Measurements from ENCODE around the gene ALG2. TPM values are rescaled to one million over a fixed set of nuclear protein-coding genes. Genes with fewer than 3 reads are reported as not detected.

ALG2 gene
- total RNA-seq, 1 donor from 2014 or later: 39.1 TPM

DNA sequence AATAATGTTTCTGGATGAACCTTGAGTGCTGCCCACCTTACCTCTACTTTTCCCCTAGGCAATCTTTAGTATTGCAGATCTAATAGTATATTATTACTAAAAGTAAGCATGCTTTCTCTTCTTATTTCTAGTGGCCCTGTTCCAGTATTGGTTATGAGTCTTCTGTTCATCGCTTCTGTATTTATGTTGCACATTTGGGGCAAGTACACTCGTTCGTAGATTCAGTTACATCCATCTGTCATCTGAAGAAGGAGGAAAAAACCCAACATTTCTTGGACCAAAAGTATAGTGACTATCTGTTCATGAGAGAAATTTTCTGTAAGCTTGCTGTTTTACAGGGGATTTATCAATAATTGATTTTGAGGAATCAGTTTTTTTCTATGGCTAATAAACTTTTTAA, 8.5 kb upstream of the ALG2 start:
- no peak for DNase-seq (ENCODE audit: low read depth)
- H3K4me3 ChIP-seq (ENCODE audit: low read depth, low read length): no peak overlapping the region
- TF ChIP-seq, protein P1, sequence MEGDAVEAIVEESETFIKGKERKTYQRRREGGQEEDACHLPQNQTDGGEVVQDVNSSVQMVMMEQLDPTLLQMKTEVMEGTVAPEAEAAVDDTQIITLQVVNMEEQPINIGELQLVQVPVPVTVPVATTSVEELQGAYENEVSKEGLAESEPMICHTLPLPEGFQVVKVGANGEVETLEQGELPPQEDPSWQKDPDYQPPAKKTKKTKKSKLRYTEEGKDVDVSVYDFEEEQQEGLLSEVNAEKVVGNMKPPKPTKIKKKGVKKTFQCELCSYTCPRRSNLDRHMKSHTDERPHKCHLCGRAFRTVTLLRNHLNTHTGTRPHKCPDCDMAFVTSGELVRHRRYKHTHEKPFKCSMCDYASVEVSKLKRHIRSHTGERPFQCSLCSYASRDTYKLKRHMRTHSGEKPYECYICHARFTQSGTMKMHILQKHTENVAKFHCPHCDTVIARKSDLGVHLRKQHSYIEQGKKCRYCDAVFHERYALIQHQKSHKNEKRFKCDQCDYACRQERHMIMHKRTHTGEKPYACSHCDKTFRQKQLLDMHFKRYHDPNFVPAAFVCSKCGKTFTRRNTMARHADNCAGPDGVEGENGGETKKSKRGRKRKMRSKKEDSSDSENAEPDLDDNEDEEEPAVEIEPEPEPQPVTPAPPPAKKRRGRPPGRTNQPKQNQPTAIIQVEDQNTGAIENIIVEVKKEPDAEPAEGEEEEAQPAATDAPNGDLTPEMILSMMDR (conservative IDR thresholded peaks at IDR 0.05; ENCODE audit: low read depth, low read length): no peak

DNA sequence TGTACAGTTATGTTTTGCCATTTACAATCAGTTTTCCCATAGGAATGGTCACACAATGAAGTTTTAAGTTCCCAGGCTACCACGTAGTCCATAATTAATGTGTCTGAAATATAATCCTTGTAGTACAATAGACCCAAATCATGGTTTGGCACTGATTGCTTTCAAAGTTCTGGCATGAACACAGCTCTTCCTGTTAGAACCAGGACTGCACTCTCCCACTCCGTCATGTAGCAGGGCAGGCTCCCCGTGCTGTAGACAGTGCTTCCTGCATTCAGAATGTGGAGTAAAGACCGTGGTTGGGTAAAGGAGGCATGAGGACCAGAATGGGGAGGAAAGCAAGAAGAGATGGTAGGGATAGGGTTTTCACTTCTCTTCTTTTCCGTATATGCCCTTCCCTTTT, 4.3 kb upstream of the ALG2 start:
- no peak for DNase-seq (ENCODE audit: low read depth)
- TF ChIP-seq, protein P1 (conservative IDR thresholded peaks at IDR 0.05; ENCODE audit: low read depth, low read length): no peak
- no peak overlapping the region for H3K4me3 ChIP-seq (ENCODE audit: low read depth, low read length)

DNA sequence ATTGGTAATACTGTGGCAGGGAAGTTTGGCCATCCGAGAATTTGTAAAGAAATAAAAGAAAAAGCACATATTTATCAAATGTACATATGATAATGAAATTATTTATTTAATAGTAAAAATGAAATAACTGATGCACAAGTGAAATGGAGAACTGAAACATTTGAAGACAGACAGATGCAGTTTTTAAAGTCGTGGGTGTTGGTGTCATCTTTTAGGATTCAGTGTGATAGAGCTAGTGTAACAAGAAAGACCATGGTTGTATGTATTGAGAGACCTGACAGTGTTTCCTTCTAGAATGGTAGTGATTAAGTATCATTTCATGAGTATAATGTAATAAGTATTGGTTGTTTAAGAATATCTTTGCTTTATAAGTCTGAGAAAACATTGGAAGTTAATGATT, 2.7 kb upstream of the ALG2 start:
- H3K4me3 ChIP-seq (ENCODE audit: low read depth, low read length): no peak overlapping the region
- DNase-seq (ENCODE audit: low read depth): no peak
- TF ChIP-seq, protein P1 (conservative IDR thresholded peaks at IDR 0.05; ENCODE audit: low read depth, low read length): no peak

DNA sequence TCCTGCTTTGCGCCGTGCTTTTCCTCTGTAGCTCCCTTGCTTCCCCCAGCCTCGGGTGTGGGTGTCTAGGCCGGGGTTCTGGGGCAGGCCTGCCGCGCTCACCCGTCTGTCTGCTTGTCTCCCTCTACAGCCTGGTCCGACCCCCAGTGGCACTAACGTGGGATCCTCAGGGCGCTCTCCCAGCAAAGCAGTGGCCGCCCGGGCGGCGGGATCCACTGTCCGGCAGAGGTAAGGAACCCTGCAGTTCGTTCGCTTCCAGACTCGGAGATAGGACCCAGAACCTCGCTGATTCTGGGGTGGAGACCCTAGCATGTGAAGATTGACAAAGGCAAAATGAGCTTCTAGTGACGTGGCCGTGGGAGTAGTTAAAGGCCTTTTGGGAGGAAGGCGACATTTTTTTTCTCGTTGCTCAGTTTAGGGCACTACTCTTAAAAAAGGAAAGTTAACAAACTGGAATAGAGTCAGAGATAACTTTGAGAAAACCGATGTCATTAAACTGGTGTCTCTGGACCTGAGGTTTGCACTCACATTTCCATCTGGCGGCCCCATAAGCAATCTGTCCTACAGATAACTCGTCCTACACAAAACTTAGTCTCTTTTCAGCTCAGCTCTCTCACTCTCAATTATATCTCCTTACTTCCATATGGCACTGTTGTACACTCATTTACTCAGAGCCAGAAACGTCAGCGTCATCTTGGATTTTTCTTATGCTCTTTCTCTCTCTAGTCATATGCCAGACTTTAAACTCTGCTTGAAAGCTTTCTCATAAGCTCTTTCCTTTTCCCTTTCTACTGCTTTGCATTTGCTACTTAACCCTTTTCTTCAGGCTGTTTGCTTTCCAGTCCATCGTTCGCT, 901 bp upstream of the ALG2 start:
- TF ChIP-seq, protein P1 (conservative IDR thresholded peaks at IDR 0.05; ENCODE audit: low read depth, low read length): no peak
- H3K4me3 ChIP-seq (ENCODE audit: low read depth, low read length): peak overlapping the region; percentile 84
- no peak for DNase-seq (ENCODE audit: low read depth)

DNA sequence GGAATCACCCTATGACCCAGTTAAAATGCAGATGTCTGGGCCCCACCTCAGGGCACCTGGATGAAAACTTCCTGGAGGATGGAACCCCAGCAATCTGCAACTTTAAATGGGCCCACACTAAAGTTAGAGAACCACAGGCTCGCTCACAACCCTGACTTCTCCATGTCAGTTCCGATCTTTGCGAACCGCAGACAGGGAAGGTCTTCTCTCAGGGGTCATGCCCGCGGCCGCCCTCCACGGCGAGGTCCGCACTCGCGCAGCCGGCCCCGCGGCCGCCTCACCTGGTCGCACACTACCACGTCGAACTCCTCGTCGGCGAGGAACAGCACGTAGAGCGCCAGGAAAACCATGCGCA, 499 bp downstream of the ALG2 start:
- TF ChIP-seq, protein P1 (conservative IDR thresholded peaks at IDR 0.05; ENCODE audit: low read depth, low read length): no peak
- DNase-seq (ENCODE audit: low read depth): no peak

DNA sequence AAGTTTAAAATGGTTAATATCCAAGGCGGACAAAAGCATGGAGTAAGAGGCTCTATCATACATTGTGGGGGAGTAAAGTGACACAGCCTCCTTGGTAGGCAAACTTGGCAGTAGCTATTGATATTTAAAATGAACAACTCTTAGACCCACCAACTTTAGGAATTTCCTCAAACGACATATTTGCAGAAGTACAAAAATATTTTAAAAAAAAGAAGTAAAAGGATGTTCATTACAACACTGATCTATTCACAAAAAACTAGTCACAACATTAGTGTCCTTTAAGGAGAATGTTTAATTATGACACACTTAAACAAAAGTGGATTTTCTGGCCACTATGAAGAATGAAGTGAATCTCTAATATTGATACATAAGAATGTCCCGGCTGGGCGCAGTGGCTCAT, 1.7 kb downstream of the ALG2 start:
- no peak for DNase-seq (ENCODE audit: low read depth)
- no peak overlapping the region for H3K4me3 ChIP-seq (ENCODE audit: low read depth, low read length)
- TF ChIP-seq, protein P1 (conservative IDR thresholded peaks at IDR 0.05; ENCODE audit: low read depth, low read length): no peak

More for the DNA sequence above, 499 bp downstream of the ALG2 start:
- H3K4me3 ChIP-seq (ENCODE audit: low read depth, low read length): peak overlapping the region; percentile 84

DNA sequence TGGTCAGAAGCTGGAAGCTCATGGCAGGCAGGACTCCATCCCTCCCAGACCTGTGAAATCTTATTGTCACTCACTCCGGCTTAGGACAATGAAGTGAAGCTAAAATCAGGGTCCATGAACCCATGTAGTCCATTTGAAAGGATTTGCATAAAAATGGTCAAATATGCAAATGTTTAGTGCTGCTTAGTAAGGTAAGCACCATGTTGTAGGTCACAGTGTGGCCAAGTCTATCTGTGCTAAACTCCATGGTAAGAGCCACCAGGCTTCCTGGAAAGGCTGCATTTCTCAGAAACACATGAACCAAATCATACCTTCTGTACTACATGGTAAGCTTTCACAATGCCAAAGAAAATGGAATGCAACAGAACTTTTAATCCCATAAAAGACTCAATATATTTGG, 5.7 kb downstream of the ALG2 start:
- DNase-seq (ENCODE audit: low read depth): no peak
- TF ChIP-seq, protein P1 (conservative IDR thresholded peaks at IDR 0.05; ENCODE audit: low read depth, low read length): no peak
- no peak overlapping the region for H3K4me3 ChIP-seq (ENCODE audit: low read depth, low read length)

Data from epithelial cell of proximal tubule (primary cell).